MM.1S (cell line): Measurements from ENCODE around the gene GCFC2.

Source experiments
- DNase-seq: peaks from one replicate; pipeline ENCODE4 v3.0.0-alpha.2; 2015
- H2AFZ ChIP-seq: fragments of 300-600 bp; sonication (generic); 2 replicates; pipeline ENCODE4 v1.6.0; 2016; ENCODE audit warnings: antibody characterized with exemption, low read length
- H3F3A ChIP-seq: fragments of 300-600 bp; sonication (generic); 2 replicates; pipeline ENCODE4 v1.6.1; 2016; ENCODE audit warnings: mild to moderate bottlenecking, antibody characterized with exemption, low read length, moderate library complexity, mixed read lengths; ENCODE audit not compliant: insufficient read depth
- H3K27ac ChIP-seq: fragments of 300-600 bp; sonication (generic); 2 replicates; pipeline ENCODE4 v1.5.1; 2016; ENCODE audit warnings: mild to moderate bottlenecking, low read length
- H3K27me3 ChIP-seq: fragments of 300-600 bp; sonication (generic); replicated peaks from 2 replicates; pipeline ENCODE4 v1.6.0; 2016; ENCODE audit warnings: low read length; ENCODE audit not compliant: insufficient read depth
- H3K36me3 ChIP-seq: fragments of 300-600 bp; sonication (generic); replicated peaks from 2 replicates; pipeline ENCODE4 v1.6.1; 2016; ENCODE audit warnings: mild to moderate bottlenecking, low read length, mixed read lengths; ENCODE audit not compliant: insufficient read depth
- H3K4me1 ChIP-seq: fragments of 300-600 bp; sonication (generic); 2 replicates; pipeline ENCODE4 v1.6.1; 2016; ENCODE audit warnings: low read length, mixed read lengths
- H3K4me2 ChIP-seq: fragments of 300-600 bp; sonication (generic); 2 replicates; pipeline ENCODE4 v1.6.0; 2016; ENCODE audit warnings: low read depth, low read length
- H3K4me3 ChIP-seq: fragments of 300-600 bp; sonication (generic); 2 replicates; pipeline ENCODE4 v1.5.1; 2016; ENCODE audit warnings: low read length, mixed read lengths
- H3K79me2 ChIP-seq: fragments of 300-600 bp; sonication (generic); 2 replicates; pipeline ENCODE4 v1.6.1; 2016; ENCODE audit warnings: mixed run types, low read length, mixed read lengths
- H3K9ac ChIP-seq: fragments of 300-600 bp; sonication (generic); 2 replicates; pipeline ENCODE4 v1.6.1; 2016; ENCODE audit warnings: low read length, mixed read lengths
- H3K9me2 ChIP-seq: fragments of 300-600 bp; sonication (generic); replicated peaks from 2 replicates; pipeline ENCODE4 v1.6.1; 2016; ENCODE audit warnings: mild to moderate bottlenecking, low read length, mixed read lengths; ENCODE audit not compliant: insufficient read depth
- H3K9me3 ChIP-seq: fragments of 300-600 bp; sonication (generic); replicated peaks from 2 replicates; pipeline ENCODE4 v1.6.1; 2016; ENCODE audit warnings: mild to moderate bottlenecking, low read length, mixed read lengths; ENCODE audit not compliant: insufficient read depth
- H4K20me1 ChIP-seq: fragments of 300-600 bp; sonication (generic); 2 replicates; pipeline ENCODE4 v1.6.1; 2016; ENCODE audit warnings: mild to moderate bottlenecking, low read length, moderate library complexity, mixed read lengths; ENCODE audit not compliant: insufficient read depth
- EZH2 ChIP-seq: fragments of 300-600 bp; sonication (generic); optimal IDR thresholded peaks from 2 replicates; pipeline ENCODE3; 2017; ENCODE audit warnings: low read depth, mild to moderate bottlenecking, antibody characterized with exemption, low read length, mixed read lengths
- EZH2phosphoT487 ChIP-seq: fragments of 300-600 bp; sonication (generic); IDR thresholded peaks from 2 replicates; pipeline ENCODE4 v1.6.1; 2018; ENCODE audit warnings: antibody characterized with exemption, low read length
- TF ChIP-seq, protein P1 (sequence below): fragments of 300-600 bp; sonication (generic); IDR thresholded peaks from 2 replicates; pipeline ENCODE4 v1.5.1; 2016; ENCODE audit warnings: antibody characterized with exemption, low read length, mixed read lengths

GCFC2 gene

DNA sequence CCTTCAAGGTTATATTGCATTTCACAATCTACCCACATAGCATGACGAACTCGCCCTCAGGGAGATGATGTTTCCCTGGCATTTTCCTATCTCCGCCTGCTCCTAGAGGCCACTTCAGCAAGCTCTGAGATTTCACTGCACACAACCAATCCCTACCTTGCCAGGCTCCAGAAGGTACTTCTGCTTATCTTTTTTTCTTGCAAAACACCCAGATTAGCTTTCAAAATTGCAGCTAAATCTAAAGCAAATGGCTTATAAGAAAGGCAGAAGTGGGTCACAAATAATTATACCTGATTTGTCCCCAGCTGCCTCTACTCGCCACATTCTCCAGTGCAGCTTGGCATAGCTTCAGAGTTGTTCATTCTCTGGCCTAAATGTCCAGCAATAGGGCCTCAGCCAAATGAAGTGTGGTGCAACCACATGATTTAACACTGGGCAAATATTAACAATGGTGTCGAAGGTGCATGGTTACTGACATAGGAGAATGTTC, 96.5 kb downstream of the GCFC2 start:
- Histone ChIP-seq H3K9me3 (no peaks in the 10 kb centered on the region), H3K9ac (no peak overlapping the region), H3K27ac (no peak overlapping the region), H3K4me3 (no peak overlapping the region), H3K4me2 (no peak overlapping the region), H3F3A (no peaks in the 10 kb centered on the region), H3K4me1 (no peaks in the 10 kb centered on the region), H3K9me2 (no peaks in the 10 kb centered on the region), H3K79me2 (no peaks in the 10 kb centered on the region), H3K27me3 (no peaks in the 10 kb centered on the region), H2AFZ (no peak overlapping the region), H4K20me1 (no peaks in the 10 kb centered on the region), H3K36me3 (no peaks in the 10 kb centered on the region)
- DNase-seq, result no peak
- TF ChIP-seq EZH2phosphoT487 (no peak), EZH2 (no peak)
- TF ChIP-seq, protein P1, sequence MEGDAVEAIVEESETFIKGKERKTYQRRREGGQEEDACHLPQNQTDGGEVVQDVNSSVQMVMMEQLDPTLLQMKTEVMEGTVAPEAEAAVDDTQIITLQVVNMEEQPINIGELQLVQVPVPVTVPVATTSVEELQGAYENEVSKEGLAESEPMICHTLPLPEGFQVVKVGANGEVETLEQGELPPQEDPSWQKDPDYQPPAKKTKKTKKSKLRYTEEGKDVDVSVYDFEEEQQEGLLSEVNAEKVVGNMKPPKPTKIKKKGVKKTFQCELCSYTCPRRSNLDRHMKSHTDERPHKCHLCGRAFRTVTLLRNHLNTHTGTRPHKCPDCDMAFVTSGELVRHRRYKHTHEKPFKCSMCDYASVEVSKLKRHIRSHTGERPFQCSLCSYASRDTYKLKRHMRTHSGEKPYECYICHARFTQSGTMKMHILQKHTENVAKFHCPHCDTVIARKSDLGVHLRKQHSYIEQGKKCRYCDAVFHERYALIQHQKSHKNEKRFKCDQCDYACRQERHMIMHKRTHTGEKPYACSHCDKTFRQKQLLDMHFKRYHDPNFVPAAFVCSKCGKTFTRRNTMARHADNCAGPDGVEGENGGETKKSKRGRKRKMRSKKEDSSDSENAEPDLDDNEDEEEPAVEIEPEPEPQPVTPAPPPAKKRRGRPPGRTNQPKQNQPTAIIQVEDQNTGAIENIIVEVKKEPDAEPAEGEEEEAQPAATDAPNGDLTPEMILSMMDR, result no peak

DNA sequence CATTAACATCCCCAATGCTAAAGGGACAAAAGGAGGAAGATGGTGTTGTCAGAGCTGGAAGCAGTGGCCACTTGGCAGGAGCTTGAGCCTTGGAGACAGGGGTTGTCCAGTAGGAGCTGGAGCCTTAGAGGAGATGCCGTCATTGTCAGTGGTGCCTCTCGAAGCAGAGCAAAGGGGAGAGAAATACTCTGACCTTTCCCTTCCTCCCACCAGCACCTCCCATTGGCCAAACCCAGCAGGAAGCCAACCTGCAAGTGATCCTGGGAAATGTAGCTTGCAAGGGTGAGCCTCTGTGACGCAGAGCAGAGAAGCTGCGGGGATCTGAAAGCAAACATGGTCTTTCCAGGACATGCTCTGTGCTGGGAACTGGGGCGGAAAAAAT, 97.9 kb downstream of the GCFC2 start:
- Histone ChIP-seq H3K4me1 (no peaks in the 10 kb centered on the region), H3K9me3 (no peaks in the 10 kb centered on the region), H3K9me2 (no peaks in the 10 kb centered on the region), H2AFZ (no peak overlapping the region), H3K27ac (no peak overlapping the region), H4K20me1 (no peaks in the 10 kb centered on the region), H3F3A (no peaks in the 10 kb centered on the region), H3K36me3 (no peaks in the 10 kb centered on the region), H3K79me2 (no peaks in the 10 kb centered on the region), H3K9ac (no peak overlapping the region), H3K27me3 (no peaks in the 10 kb centered on the region), H3K4me3 (no peak overlapping the region), H3K4me2 (no peak overlapping the region)
- TF ChIP-seq, protein P1, result no peak
- TF ChIP-seq EZH2phosphoT487 (no peak), EZH2 (no peak)
- DNase-seq, result no peak
